WTC11 (cell line): Measurements from ENCODE around the gene NFILZ. TPM values are rescaled to one million over a fixed set of nuclear protein-coding genes. Genes with fewer than 3 reads are reported as not detected.

Source experiments
- ATAC-seq: fragments of 200-7000 bp; cut with Tn5 transposase; 2 replicates; pipeline ENCODE4 v1.10.0; 2021; ENCODE audit warnings: mild to moderate bottlenecking, moderate library complexity
- CTCF ChIA-PET: fragments of 300-600 bp; sonication (Branson Sonifier 250); formaldehyde crosslinking; loops from one replicate; lab custom pipeline; 2021; ENCODE audit warnings: antibody characterized with exemption; lab: Charles Lee
- POLR2A ChIA-PET: fragments of 350-600 bp; sonication (Branson Sonifier 250); formaldehyde crosslinking; loops from one replicate; lab custom pipeline; 2021; ENCODE audit warnings: antibody characterized with exemption; lab: Charles Lee
- DNase-seq: peaks from one replicate; pipeline ENCODE4 v3.0.0; 2021; ENCODE audit warnings: low spot score
- H3K27ac Mint-ChIP-seq: 2 replicates; pipeline ENCODE4 v1.8.0; 2021; ENCODE audit warnings: mixed read lengths
- H3K27me3 Mint-ChIP-seq: 2 replicates; pipeline ENCODE4 v1.8.0; 2021; ENCODE audit warnings: low read depth, mild to moderate bottlenecking, moderate library complexity, mixed read lengths
- H3K36me3 Mint-ChIP-seq: 2 replicates; pipeline ENCODE4 v1.8.0; 2021; ENCODE audit warnings: mixed read lengths
- H3K4me1 Mint-ChIP-seq: 2 replicates; pipeline ENCODE4 v1.8.0; 2022; ENCODE audit warnings: mixed read lengths
- H3K4me3 Mint-ChIP-seq: 2 replicates; pipeline ENCODE4 v1.8.0; 2021; ENCODE audit warnings: mild to moderate bottlenecking, moderate library complexity, mixed read lengths
- H3K9me3 Mint-ChIP-seq: 2 replicates; pipeline ENCODE4 v1.8.0; 2021; ENCODE audit warnings: mixed read lengths
- EMX1 ChIP-seq: fragments of 250-450 bp; sonication (Bioruptor Pico); IDR thresholded peaks from 2 replicates; pipeline ENCODE4 v1.8.0; 2021; ENCODE audit warnings: mild to moderate bottlenecking
- FOXK1 ChIP-seq: sonication (generic); formaldehyde crosslinking; IDR thresholded peaks from 2 replicates; pipeline ENCODE4 v1.8.0; 2022; ENCODE audit warnings: mild to moderate bottlenecking, moderate library complexity, missing genetic modification reagents
- FOXP1 ChIP-seq: sonication (generic); formaldehyde crosslinking; IDR thresholded peaks from 2 replicates; pipeline ENCODE4 v1.8.0; 2022; ENCODE audit warnings: missing genetic modification reagents, mild to moderate bottlenecking, moderate library complexity, borderline replicate concordance
- GTF2I ChIP-seq: fragments of 250-450 bp; sonication (Bioruptor Pico); conservative IDR thresholded peaks from 2 replicates; pipeline ENCODE4 v1.4.0; 2021; ENCODE audit warnings: mild to moderate bottlenecking
- KAT7 ChIP-seq: sonication (generic); formaldehyde crosslinking; IDR thresholded peaks from 2 replicates; pipeline ENCODE4 v1.8.1; 2023; ENCODE audit warnings: missing genetic modification reagents, mild to moderate bottlenecking, borderline replicate concordance
- NFE2L1 ChIP-seq: sonication (generic); formaldehyde crosslinking; IDR thresholded peaks from 2 replicates; pipeline ENCODE4 v1.8.1; 2023; ENCODE audit warnings: missing genetic modification reagents
- RELA ChIP-seq: sonication (generic); formaldehyde crosslinking; IDR thresholded peaks from 2 replicates; pipeline ENCODE4 v1.8.1; 2022; ENCODE audit warnings: missing genetic modification reagents, mild to moderate bottlenecking, borderline replicate concordance
- RORB ChIP-seq: fragments of 250-450 bp; sonication (Bioruptor Pico); IDR thresholded peaks from 2 replicates; pipeline ENCODE4 v1.9.0; 2021; ENCODE audit warnings: mild to moderate bottlenecking
- ZNF317 ChIP-seq: sonication (generic); formaldehyde crosslinking; IDR thresholded peaks from 2 replicates; pipeline ENCODE4 v1.8.1; 2023; ENCODE audit warnings: low read depth, mild to moderate bottlenecking, moderate library complexity, missing genetic modification reagents, borderline replicate concordance
- ZNF416 ChIP-seq: fragments of 250-450 bp; sonication (Bioruptor Pico); IDR thresholded peaks from 2 replicates; pipeline ENCODE4 v1.9.0; 2021; ENCODE audit warnings: mild to moderate bottlenecking, inconsistent platforms
- ZNF423 ChIP-seq: fragments of 250-450 bp; sonication (Bioruptor Pico); IDR thresholded peaks from 2 replicates; pipeline ENCODE4 v2.1.2; 2022; ENCODE audit warnings: mild to moderate bottlenecking, moderate library complexity
- total RNA-seq: library from RNA; stranded (reverse); gene quantifications from 3 replicates; pipeline ENCODE4 v1.2.3, GENCODE V29; 2021
- TF ChIP-seq, protein P1 (sequence below): fragments of 250-450 bp; sonication (Bioruptor Pico); IDR thresholded peaks from 2 replicates; pipeline ENCODE4 v1.9.0; 2021; ENCODE audit warnings: mild to moderate bottlenecking
- TF ChIP-seq, protein P2 (sequence below): fragments of 250-450 bp; sonication (Bioruptor Pico); conservative IDR thresholded peaks from 2 replicates; pipeline ENCODE4 v1.9.0; 2021; ENCODE audit warnings: mild to moderate bottlenecking
- TF ChIP-seq, protein P3 (sequence below): fragments of 200-600 bp; IDR thresholded peaks from 2 replicates; pipeline ENCODE4 v1.8.0; 2022; ENCODE audit warnings: antibody characterized with exemption
- TF ChIP-seq, protein P4 (sequence below): sonication (generic); formaldehyde crosslinking; IDR thresholded peaks from 2 replicates; pipeline ENCODE4 v1.8.1; 2023; ENCODE audit warnings: mild to moderate bottlenecking, missing genetic modification reagents, moderate library complexity
- TF ChIP-seq, protein P5 (sequence below): sonication (generic); formaldehyde crosslinking; IDR thresholded peaks from 2 replicates; pipeline ENCODE4 v1.8.0; 2022; ENCODE audit warnings: missing genetic modification reagents
- TF ChIP-seq, protein P6 (sequence below): sonication (generic); formaldehyde crosslinking; IDR thresholded peaks from 2 replicates; pipeline ENCODE4 v1.8.1; 2023; ENCODE audit warnings: mild to moderate bottlenecking, missing genetic modification reagents, moderate library complexity
- TF ChIP-seq, protein P7 (sequence below): sonication (generic); formaldehyde crosslinking; IDR thresholded peaks from 2 replicates; pipeline ENCODE4 v1.8.1; 2022; ENCODE audit warnings: mild to moderate bottlenecking, missing genetic modification reagents, moderate library complexity, borderline replicate concordance

Gene NFILZ
- total RNA-seq, 1 experiment from 2014 or later: not detected

DNA sequence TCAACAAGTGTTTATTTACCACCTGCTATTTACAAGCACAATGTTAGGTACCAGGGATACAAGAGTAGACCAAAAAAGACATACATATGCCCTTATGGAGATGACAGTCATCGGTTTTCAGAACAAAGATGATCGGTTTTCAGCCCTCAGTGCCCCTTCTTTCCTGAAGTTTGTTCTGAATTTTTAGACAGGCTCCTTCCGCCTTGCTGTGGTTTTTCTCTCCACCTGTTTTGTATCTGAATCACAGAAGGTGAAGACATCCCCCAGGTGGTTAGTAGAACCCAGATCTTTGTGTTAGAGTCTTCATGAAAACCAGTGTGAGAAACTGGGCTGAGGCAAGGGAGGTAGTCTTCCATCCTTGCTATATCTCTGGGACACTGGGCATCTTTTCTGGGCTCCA, 44.6 kb downstream of the NFILZ start:
- Mint-ChIP-seq H3K9me3 (peaks cover 38% of the 10 kb centered on the region), H3K36me3 (peaks cover 15% of the 10 kb centered on the region), H3K27me3 (peaks cover 10% of the 10 kb centered on the region; the same call in 1 of the 2 replicates), H3K27ac (no peak overlapping the region), H3K4me1 (no peaks in the 10 kb centered on the region), H3K4me3 (no peak overlapping the region)
- DNase-seq (no peak), ATAC-seq (no peak)
- CTCF ChIA-PET: no interaction called here
- TF ChIP-seq, protein P1, sequence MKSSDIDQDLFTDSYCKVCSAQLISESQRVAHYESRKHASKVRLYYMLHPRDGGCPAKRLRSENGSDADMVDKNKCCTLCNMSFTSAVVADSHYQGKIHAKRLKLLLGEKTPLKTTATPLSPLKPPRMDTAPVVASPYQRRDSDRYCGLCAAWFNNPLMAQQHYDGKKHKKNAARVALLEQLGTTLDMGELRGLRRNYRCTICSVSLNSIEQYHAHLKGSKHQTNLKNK: no peak
- no peak for TF ChIP-seq FOXK1
- TF ChIP-seq, protein P2, sequence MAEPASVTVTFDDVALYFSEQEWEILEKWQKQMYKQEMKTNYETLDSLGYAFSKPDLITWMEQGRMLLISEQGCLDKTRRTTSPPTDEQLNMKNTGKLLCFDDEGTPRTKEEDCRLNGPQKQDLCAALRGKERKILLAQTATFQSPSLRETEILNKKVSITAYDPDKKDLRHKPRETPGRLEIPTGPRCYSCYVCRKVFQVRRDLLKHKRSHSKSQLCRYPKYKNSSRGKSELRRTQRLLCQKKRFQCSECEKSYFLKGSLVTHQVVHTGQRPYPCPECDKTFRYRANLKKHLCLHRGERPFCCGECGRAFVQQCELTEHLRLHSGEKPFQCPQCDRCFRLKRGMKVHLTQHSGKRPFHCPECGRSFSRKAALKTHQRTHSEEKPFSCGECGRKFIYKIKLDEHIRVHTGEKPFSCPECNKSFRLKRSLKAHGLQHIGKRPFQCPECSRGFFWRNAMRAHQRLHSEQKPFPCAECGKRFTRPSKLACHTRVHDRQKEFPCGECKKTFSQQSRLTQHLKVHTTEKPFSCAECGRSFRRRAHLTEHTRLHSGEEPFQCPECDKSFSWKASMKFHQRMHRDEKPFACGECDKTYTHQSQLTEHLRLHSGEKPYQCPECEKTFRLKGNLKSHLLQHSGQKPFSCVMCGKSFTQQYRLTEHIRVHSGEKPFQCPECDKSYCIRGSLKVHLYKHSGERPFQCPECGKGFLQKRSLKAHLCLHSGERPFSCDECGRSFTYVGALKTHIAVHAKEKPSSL (CRISPR knock-in tag): no peak
- no peak for TF ChIP-seq RORB (CRISPR knock-in tag)
- TF ChIP-seq, protein P3, sequence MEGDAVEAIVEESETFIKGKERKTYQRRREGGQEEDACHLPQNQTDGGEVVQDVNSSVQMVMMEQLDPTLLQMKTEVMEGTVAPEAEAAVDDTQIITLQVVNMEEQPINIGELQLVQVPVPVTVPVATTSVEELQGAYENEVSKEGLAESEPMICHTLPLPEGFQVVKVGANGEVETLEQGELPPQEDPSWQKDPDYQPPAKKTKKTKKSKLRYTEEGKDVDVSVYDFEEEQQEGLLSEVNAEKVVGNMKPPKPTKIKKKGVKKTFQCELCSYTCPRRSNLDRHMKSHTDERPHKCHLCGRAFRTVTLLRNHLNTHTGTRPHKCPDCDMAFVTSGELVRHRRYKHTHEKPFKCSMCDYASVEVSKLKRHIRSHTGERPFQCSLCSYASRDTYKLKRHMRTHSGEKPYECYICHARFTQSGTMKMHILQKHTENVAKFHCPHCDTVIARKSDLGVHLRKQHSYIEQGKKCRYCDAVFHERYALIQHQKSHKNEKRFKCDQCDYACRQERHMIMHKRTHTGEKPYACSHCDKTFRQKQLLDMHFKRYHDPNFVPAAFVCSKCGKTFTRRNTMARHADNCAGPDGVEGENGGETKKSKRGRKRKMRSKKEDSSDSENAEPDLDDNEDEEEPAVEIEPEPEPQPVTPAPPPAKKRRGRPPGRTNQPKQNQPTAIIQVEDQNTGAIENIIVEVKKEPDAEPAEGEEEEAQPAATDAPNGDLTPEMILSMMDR: no peak
- no peak for TF ChIP-seq NFE2L1 (CRISPR knock-in tag)
- TF ChIP-seq, protein P4, sequence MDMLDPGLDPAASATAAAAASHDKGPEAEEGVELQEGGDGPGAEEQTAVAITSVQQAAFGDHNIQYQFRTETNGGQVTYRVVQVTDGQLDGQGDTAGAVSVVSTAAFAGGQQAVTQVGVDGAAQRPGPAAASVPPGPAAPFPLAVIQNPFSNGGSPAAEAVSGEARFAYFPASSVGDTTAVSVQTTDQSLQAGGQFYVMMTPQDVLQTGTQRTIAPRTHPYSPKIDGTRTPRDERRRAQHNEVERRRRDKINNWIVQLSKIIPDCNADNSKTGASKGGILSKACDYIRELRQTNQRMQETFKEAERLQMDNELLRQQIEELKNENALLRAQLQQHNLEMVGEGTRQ (CRISPR knock-in tag): no peak
- TF ChIP-seq, protein P5, sequence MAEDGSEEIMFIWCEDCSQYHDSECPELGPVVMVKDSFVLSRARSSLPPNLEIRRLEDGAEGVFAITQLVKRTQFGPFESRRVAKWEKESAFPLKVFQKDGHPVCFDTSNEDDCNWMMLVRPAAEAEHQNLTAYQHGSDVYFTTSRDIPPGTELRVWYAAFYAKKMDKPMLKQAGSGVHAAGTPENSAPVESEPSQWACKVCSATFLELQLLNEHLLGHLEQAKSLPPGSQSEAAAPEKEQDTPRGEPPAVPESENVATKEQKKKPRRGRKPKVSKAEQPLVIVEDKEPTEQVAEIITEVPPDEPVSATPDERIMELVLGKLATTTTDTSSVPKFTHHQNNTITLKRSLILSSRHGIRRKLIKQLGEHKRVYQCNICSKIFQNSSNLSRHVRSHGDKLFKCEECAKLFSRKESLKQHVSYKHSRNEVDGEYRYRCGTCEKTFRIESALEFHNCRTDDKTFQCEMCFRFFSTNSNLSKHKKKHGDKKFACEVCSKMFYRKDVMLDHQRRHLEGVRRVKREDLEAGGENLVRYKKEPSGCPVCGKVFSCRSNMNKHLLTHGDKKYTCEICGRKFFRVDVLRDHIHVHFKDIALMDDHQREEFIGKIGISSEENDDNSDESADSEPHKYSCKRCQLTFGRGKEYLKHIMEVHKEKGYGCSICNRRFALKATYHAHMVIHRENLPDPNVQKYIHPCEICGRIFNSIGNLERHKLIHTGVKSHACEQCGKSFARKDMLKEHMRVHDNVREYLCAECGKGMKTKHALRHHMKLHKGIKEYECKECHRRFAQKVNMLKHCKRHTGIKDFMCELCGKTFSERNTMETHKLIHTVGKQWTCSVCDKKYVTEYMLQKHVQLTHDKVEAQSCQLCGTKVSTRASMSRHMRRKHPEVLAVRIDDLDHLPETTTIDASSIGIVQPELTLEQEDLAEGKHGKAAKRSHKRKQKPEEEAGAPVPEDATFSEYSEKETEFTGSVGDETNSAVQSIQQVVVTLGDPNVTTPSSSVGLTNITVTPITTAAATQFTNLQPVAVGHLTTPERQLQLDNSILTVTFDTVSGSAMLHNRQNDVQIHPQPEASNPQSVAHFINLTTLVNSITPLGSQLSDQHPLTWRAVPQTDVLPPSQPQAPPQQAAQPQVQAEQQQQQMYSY (CRISPR knock-in tag): no peak
- TF ChIP-seq, protein P6, sequence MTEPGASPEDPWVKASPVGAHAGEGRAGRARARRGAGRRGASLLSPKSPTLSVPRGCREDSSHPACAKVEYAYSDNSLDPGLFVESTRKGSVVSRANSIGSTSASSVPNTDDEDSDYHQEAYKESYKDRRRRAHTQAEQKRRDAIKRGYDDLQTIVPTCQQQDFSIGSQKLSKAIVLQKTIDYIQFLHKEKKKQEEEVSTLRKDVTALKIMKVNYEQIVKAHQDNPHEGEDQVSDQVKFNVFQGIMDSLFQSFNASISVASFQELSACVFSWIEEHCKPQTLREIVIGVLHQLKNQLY: no peak
- TF ChIP-seq ZNF423 (CRISPR knock-in tag): no peak
- no peak for TF ChIP-seq KAT7 (CRISPR knock-in tag)
- TF ChIP-seq, protein P7, sequence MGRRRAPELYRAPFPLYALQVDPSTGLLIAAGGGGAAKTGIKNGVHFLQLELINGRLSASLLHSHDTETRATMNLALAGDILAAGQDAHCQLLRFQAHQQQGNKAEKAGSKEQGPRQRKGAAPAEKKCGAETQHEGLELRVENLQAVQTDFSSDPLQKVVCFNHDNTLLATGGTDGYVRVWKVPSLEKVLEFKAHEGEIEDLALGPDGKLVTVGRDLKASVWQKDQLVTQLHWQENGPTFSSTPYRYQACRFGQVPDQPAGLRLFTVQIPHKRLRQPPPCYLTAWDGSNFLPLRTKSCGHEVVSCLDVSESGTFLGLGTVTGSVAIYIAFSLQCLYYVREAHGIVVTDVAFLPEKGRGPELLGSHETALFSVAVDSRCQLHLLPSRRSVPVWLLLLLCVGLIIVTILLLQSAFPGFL (CRISPR knock-in tag): no peak
- TF ChIP-seq ZNF317 (CRISPR knock-in tag): no peak
- TF ChIP-seq EMX1 (CRISPR knock-in tag): no peak
- POLR2A ChIA-PET: no interaction called here

DNA sequence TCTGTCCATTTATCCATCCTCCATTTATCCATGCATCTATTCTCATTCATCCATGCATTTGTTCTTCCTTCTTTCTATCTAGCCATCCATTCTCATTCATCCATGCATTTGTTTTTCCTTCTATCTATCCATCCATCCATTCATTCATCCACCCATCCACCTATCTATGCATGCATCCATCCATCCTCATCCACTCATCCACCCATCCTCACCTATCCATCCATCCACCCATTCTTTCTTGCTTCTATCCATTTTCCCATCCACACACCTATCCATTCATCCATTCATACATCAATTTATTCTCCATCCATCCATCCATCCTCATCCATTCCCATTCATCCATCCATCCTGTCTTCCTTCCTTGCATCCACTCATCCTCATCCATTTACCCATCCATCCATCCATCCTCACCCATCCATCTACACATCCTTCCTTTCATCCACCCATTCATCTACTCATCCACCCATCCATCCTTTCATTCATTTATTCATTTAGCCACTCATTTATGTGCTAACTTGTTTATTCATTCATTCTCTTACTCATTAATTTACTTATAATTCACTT, 47.9 kb downstream of the NFILZ start:
- Mint-ChIP-seq H3K4me3 (no peak overlapping the region), H3K4me1 (no peaks in the 10 kb centered on the region), H3K9me3 (peaks cover 69% of the 10 kb centered on the region), H3K27me3 (peaks cover 12% of the 10 kb centered on the region), H3K27ac (no peak overlapping the region), H3K36me3 (peaks cover 24% of the 10 kb centered on the region)
- POLR2A ChIA-PET: no interaction called here
- no peak for TF ChIP-seq FOXP1 (CRISPR knock-in tag)
- TF ChIP-seq ZNF416 (CRISPR knock-in tag): no peak
- no peak for TF ChIP-seq RELA (CRISPR knock-in tag)
- no peak for TF ChIP-seq GTF2I (CRISPR knock-in tag)
- DNase-seq: no peak
- ATAC-seq: no peak
- CTCF ChIA-PET: no interaction called here
